Central memory CD8-positive, alpha-beta T cell (primary cell): Measurements from ENCODE around the gene SAG.
A peak's percentile ranks its signal among the peaks of the same experiment; 100 is the strongest.

ENCODE experiments used
- ATAC-seq: fragments of 150-1000 bp; cut with Tn5 transposase; replicated peaks from 2 replicates; pipeline ENCODE4 v1.10.0; 2022; ENCODE audit warnings: mild to moderate bottlenecking, moderate FRiP score, moderate number of reproducible peaks; ENCODE audit not compliant: poor library complexity, severe bottlenecking; ENCODE audit errors: extremely low read depth
- DNase-seq, 2 donors: peaks; one replicate each; pipeline ENCODE4 v3.0.0; 2021; ENCODE audit warnings: low spot score in 2 of 2
- H3K27ac Mint-ChIP-seq: one replicate; pipeline ENCODE4 v1.8.0; 2022; ENCODE audit warnings: low read depth, mild to moderate bottlenecking, moderate library complexity, mixed read lengths
- H3K27me3 Mint-ChIP-seq: one replicate; pipeline ENCODE4 v1.8.0; 2022; ENCODE audit warnings: mixed read lengths
- H3K36me3 Mint-ChIP-seq: one replicate; pipeline ENCODE4 v1.8.0; 2022; ENCODE audit warnings: mild to moderate bottlenecking, moderate library complexity, mixed read lengths; ENCODE audit not compliant: insufficient read depth
- H3K4me1 Mint-ChIP-seq: one replicate; pipeline ENCODE4 v1.8.0; 2022; ENCODE audit warnings: mixed read lengths
- H3K4me3 Mint-ChIP-seq: one replicate; pipeline ENCODE4 v1.8.0; 2022; ENCODE audit warnings: mild to moderate bottlenecking, moderate library complexity, mixed read lengths
- H3K9me3 Mint-ChIP-seq: one replicate; pipeline ENCODE4 v1.8.0; 2022; ENCODE audit warnings: mixed read lengths

Gene SAG

GRCh38 chr2:233339427-233339826 is 31.8 kb downstream of the SAG start:
- no peak for ATAC-seq
- H3K27me3 Mint-ChIP-seq: no peaks in the 10 kb centered on the region
- H3K4me3 Mint-ChIP-seq: no peak overlapping the region
- no peaks in the 10 kb centered on the region for H3K36me3 Mint-ChIP-seq
- H3K9me3 Mint-ChIP-seq: no peaks in the 10 kb centered on the region
- no peak overlapping the region for H3K27ac Mint-ChIP-seq
- DNase-seq: no peak
- H3K4me1 Mint-ChIP-seq: peaks cover 10% of the 10 kb centered on the region

- ATAC-seq (no peak), DNase-seq (no peak)
- H3K27ac Mint-ChIP-seq: no peak overlapping the region
- no peaks in the 10 kb centered on the region for H3K36me3 Mint-ChIP-seq
- H3K4me3 Mint-ChIP-seq: no peak overlapping the region
- H3K27me3 Mint-ChIP-seq: no peaks in the 10 kb centered on the region
- H3K4me1 Mint-ChIP-seq: peaks cover 6% of the 10 kb centered on the region
- no peaks in the 10 kb centered on the region for H3K9me3 Mint-ChIP-seq
Measured at GRCh38 chr2:233341296-233341695, 33.7 kb downstream of the SAG start.

- Mint-ChIP-seq H3K4me1 (peaks cover 6% of the 10 kb centered on the region), H3K27me3 (no peaks in the 10 kb centered on the region), H3K9me3 (no peaks in the 10 kb centered on the region), H3K4me3 (no peak overlapping the region), H3K36me3 (no peaks in the 10 kb centered on the region), H3K27ac (no peak overlapping the region)
- ATAC-seq (no peak), DNase-seq (no peak)
Measured at GRCh38 chr2:233342301-233342700, 34.7 kb downstream of the SAG start.

GRCh38 chr2:233343171-233343705 is 35.6 kb downstream of the SAG start:
- Mint-ChIP-seq H3K9me3 (no peaks in the 10 kb centered on the region), H3K27ac (no peak overlapping the region), H3K36me3 (no peaks in the 10 kb centered on the region), H3K27me3 (no peaks in the 10 kb centered on the region), H3K4me3 (no peak overlapping the region), H3K4me1 (peaks cover 2% of the 10 kb centered on the region)
- DNase-seq (no peak), ATAC-seq (no peak)

GRCh38 chr2:233346376-233346775 is 38.8 kb downstream of the SAG start:
- Mint-ChIP-seq H3K36me3 (peaks cover 1% of the 10 kb centered on the region), H3K4me3 (no peak overlapping the region), H3K27me3 (no peaks in the 10 kb centered on the region), H3K9me3 (no peaks in the 10 kb centered on the region), H3K4me1 (peaks cover 23% of the 10 kb centered on the region), H3K27ac (no peak overlapping the region)
- ATAC-seq: no peak
- DNase-seq: no peak

- ATAC-seq (no peak), DNase-seq (no peak)
- Mint-ChIP-seq H3K4me1 (peaks cover 24% of the 10 kb centered on the region), H3K9me3 (no peaks in the 10 kb centered on the region), H3K36me3 (peaks cover 1% of the 10 kb centered on the region), H3K27ac (no peak overlapping the region), H3K27me3 (no peaks in the 10 kb centered on the region), H3K4me3 (no peak overlapping the region)
Measured at GRCh38 chr2:233346930-233347329, 39.3 kb downstream of the SAG start.

- Mint-ChIP-seq H3K4me3 (no peak overlapping the region), H3K9me3 (no peaks in the 10 kb centered on the region), H3K27me3 (no peaks in the 10 kb centered on the region), H3K36me3 (peaks cover 7% of the 10 kb centered on the region), H3K27ac (no peak overlapping the region), H3K4me1 (peaks cover 38% of the 10 kb centered on the region)
- ATAC-seq (no peak), DNase-seq (no peak)
Measured at GRCh38 chr2:233349005-233349998, 41.7 kb downstream of the SAG start.

- ATAC-seq (no peak), DNase-seq (no peak)
- H3K27ac Mint-ChIP-seq: no peak overlapping the region
- H3K27me3 Mint-ChIP-seq: no peaks in the 10 kb centered on the region
- peaks cover 14% of the 10 kb centered on the region for H3K36me3 Mint-ChIP-seq
- H3K9me3 Mint-ChIP-seq: no peaks in the 10 kb centered on the region
- peaks cover 44% of the 10 kb centered on the region for H3K4me1 Mint-ChIP-seq
- no peak overlapping the region for H3K4me3 Mint-ChIP-seq
Measured at GRCh38 chr2:233350708-233351107, 43.1 kb downstream of the SAG start.

GRCh38 chr2:233351423-233351822 is 43.8 kb downstream of the SAG start:
- no peaks in the 10 kb centered on the region for H3K27me3 Mint-ChIP-seq
- H3K4me3 Mint-ChIP-seq: no peak overlapping the region
- H3K9me3 Mint-ChIP-seq: no peaks in the 10 kb centered on the region
- peaks cover 15% of the 10 kb centered on the region for H3K36me3 Mint-ChIP-seq
- no peak overlapping the region for H3K27ac Mint-ChIP-seq
- ATAC-seq (no peak), DNase-seq (no peak)
- peaks cover 51% of the 10 kb centered on the region for H3K4me1 Mint-ChIP-seq

GRCh38 chr2:233352141-233352842 is 44.7 kb downstream of the SAG start:
- no peaks in the 10 kb centered on the region for H3K9me3 Mint-ChIP-seq
- peak overlapping the region; percentile 76 for H3K4me3 Mint-ChIP-seq
- peaks cover 60% of the 10 kb centered on the region for H3K4me1 Mint-ChIP-seq
- peaks cover 16% of the 10 kb centered on the region for H3K36me3 Mint-ChIP-seq
- ATAC-seq: no peak
- H3K27ac Mint-ChIP-seq: peak overlapping the region; percentile 43
- DNase-seq: no peak
- no peaks in the 10 kb centered on the region for H3K27me3 Mint-ChIP-seq

GRCh38 chr2:233353101-233353768 is 45.6 kb downstream of the SAG start:
- H3K27ac Mint-ChIP-seq: peak overlapping the region; percentile 15
- DNase-seq: no peak
- no peaks in the 10 kb centered on the region for H3K9me3 Mint-ChIP-seq
- H3K36me3 Mint-ChIP-seq: peaks cover 16% of the 10 kb centered on the region
- H3K4me1 Mint-ChIP-seq: peaks cover 67% of the 10 kb centered on the region
- H3K4me3 Mint-ChIP-seq: peak overlapping the region; percentile 76
- no peaks in the 10 kb centered on the region for H3K27me3 Mint-ChIP-seq
- ATAC-seq: no peak

- no peaks in the 10 kb centered on the region for H3K27me3 Mint-ChIP-seq
- ATAC-seq: peak; percentile 70
- DNase-seq: peak; percentile 33 to 44
- H3K27ac Mint-ChIP-seq: peak within 1 kb of the TSS; percentile 15
- no peaks in the 10 kb centered on the region for H3K9me3 Mint-ChIP-seq
- peaks cover 67% of the 10 kb centered on the region for H3K4me1 Mint-ChIP-seq
- H3K36me3 Mint-ChIP-seq: peaks cover 19% of the 10 kb centered on the region
- peak within 1 kb of the TSS; percentile 88 for H3K4me3 Mint-ChIP-seq
Measured at GRCh38 chr2:233353769-233354499, 46.3 kb downstream of the SAG start, which contains the start of gene DGKD. Gene DGKD (plus strand): TSS chr2:233354494. CDS start chr2:233354519, 25 bp downstream.
